Right ventricle myocardium inferior (tissue), 1 donor: ENCODE results near the gene PGAM5. TPM values are rescaled to one million over a fixed set of nuclear protein-coding genes. Genes with fewer than 3 reads are reported as not detected.
"Not testable (repeated sequence)": the region's sequence is repeated elsewhere in the genome, so short reads cannot be mapped to it uniquely, and the experiment has no call there.

Source experiments
- ATAC-seq: fragments of 200-7000 bp; cut with Tn5 transposase; one replicate; pipeline ENCODE4 v1.9.1; 2020; ENCODE audit warnings: mild to moderate bottlenecking, moderate library complexity
- DNase-seq: peaks from one replicate; pipeline ENCODE4 v3.0.0; 2021; ENCODE audit errors: missing footprints
- intact Hi-C: fragments of 100-400 bp; cut with DNase I; formaldehyde crosslinking; loops from one replicate; pipeline ENCODE4 v1.11.0; 2022
- total RNA-seq: library from RNA; stranded (reverse); fragmentation: NEBNext Ultra II Directional; extraction: Animal tissue kit (Norgen Biotek cat#: 25700); gene quantifications from one replicate; pipeline ENCODE4 v1.2.1, GENCODE V29; 2021
- donor health status: DM: no; HTN: yes; CAD: no; lungs with severe emphysema.

Gene PGAM5
- total RNA-seq, 1 donor from 2014 or later = 34.1 TPM

DNA sequence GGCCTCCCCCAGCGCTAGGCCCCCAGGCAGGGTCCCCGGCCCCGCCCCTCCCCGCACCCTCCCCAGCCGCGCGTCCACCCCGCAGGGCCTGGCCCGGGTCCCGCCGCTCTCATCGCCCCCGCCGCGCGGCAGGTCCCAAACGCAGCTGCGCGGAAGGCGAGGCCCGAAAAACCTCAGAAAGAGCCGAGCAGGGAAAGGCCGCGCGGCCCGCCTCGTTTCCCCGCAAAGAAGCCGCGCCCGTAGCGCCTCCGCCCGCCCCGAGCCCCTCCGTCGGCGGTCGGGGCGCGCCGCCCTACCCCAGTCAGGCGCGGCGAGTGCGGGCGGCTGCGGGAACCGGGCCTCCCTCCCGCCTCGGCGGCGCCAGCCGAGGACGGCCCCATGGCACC, 23.8 kb upstream of the PGAM5 start:
- peak; percentile 77 for DNase-seq

DNA sequence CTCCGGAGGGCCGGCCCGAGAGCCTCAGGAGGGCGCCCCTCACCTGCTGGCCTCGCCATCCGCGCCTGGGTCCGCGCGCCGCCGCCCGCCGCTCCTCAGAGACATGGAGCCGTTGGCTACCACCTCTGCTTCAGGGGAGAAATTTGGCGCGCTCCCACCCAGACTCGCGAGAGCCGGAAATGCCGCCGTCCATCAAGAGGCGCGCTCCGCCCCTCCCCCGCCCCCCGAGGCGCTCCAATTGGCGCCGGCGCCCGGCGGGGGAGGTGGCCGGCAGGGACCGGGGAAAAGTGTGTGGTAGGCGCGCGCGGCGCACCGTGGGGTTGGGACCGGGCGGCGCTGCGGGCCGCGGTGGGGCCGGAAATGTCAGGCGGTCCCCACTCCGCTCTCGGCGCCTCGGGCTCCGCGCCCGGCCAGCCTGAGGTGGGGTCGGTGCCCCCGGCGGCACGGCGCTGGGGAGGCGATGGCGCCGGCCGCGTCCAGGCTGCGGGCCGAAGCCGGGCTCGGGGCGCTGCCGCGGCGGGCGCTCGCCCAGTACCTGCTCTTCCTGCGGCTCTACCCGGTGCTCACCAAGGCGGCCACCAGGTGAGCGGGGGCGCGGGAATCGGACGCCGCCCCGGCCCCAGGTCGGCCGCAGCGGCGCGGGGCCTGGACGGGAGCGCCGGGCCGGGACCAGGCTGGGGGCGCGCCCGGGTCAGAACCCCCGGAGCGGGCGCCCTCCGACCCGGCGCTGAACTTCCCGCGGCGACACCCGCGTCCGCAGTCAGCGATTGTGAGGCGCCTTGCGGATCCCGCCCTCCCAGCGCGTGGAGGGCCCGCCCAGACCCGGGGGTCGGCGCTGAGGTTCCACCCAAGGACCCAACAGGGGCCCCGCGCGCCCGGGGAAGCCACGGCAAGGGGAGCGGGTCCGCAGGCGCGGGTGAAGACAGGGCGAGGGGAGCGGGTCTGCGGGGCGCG, 23.2 kb upstream of the PGAM5 start, which contains the start of the genes POLE and PXMP2:
POLE (minus strand) TSS at position 132 of the 954 bp plus-strand sequence; CDS start at position 105, 27 bp downstream.
PXMP2 (plus strand) TSS at position 377 of the 954 bp plus-strand sequence; CDS start at position 461, 84 bp downstream.
- peak; percentile 99 for ATAC-seq
- intact Hi-C loops = loop anchor here (5.0 kb wide), 1 partner anchor 80 kb away; no protein-coding TSS in a partner anchor
- peak; percentile 98 for DNase-seq

More for the DNA sequence above, 23.8 kb upstream of the PGAM5 start:
- ATAC-seq = no peak
- intact Hi-C loops = loop anchor here (5.0 kb wide), 1 partner anchor 80 kb away; no protein-coding TSS in a partner anchor

GRCh38 chr12:132689227-132689626, 21.4 kb upstream of the PGAM5 start:
- no peak for ATAC-seq
- no peak for DNase-seq
- intact Hi-C loops = loop anchor here (5.0 kb wide), 1 partner anchor 78 kb away; no protein-coding TSS in a partner anchor

- intact Hi-C loops = no loop called here
- ATAC-seq (no peak), DNase-seq (no peak)
Observed at GRCh38 chr12:132690112-132690511, 20.5 kb upstream of the PGAM5 start.

GRCh38 chr12:132692030-132692429, 18.6 kb upstream of the PGAM5 start:
- ATAC-seq, DNase-seq, intact Hi-C loops: not testable (repeated sequence)

DNA sequence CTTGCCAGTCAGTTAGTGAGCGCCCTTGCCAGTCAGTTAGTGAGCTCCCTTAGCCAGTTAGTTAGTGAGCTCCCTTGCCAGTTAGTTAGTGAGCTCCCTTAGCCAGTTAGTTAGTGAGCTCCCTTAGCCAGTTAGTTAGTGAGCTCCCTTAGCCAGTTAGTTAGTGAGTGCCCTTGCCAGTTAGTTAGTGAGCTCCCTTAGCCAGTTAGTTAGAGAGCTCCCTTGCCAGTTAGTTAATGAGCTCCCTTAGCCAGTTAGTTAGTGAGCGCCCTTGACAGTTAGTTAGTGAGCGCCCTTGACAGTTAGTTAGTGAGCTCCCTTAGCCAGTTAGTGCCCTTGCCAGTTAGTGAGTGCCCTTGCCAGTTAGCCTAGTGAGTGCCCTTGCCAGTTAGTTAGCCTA, 15.8 kb upstream of the PGAM5 start:
- DNase-seq, ATAC-seq, intact Hi-C loops: not testable (repeated sequence)

DNA sequence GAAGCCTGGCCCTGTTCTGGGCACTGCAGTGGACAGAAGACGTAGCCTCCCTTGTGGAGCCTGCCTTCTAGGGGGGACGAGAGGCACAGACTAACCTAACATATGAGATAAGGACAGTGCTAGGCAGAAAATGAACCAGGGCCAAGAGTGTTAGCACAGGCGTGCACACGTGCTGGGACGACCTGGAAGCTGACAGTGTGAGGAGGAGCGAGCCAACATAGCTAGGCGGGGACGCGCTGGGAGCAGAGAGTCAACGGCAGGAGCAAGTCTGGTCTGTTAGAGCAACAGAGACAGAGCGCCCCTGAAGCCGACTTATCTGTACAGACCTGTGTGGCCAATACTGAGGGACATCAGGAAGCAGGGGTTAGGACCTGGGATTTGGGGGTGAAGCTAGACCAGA, 15.2 kb upstream of the PGAM5 start:
- intact Hi-C loops = no loop called here
- no peak for DNase-seq
- ATAC-seq = peak; percentile 97

- DNase-seq = no peak
- intact Hi-C loops = no loop called here
Observed at GRCh38 chr12:132698341-132698740, 12.3 kb upstream of the PGAM5 start.

DNA sequence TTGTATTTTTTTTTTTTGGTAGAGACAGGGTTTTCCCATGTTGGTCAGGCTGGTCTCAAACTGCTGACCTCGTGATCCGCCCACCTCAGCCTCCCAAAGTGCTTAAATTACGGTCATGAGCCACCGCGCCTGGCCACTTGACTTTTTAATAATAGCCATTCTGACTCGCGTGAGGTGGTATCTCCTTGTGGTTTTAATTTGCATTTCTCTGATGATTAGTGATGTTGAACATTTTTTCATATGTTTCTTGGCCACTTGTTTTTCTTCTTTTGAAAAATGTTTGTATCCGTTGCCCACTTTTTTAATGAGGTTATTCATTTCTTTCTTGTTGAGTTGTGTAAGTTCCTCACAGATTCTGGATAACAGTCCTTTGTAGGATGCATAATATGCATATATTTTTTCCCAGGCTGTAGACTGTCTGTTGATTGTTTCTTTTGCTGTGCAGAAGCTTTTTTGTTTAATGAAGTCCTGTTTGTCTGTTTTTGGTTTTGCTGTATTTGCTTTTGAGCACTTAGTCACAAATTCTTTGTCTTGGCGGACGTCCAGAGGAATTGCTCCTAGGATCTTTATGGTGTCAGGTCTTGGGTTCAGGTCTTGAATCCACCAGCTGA, 10.3 kb upstream of the PGAM5 start:
- ATAC-seq (no peak), DNase-seq (no peak)
- intact Hi-C loops = no loop called here

More at GRCh38 chr12:132698341-132698740, 12.3 kb upstream of the PGAM5 start:
- ATAC-seq = no peak

DNA sequence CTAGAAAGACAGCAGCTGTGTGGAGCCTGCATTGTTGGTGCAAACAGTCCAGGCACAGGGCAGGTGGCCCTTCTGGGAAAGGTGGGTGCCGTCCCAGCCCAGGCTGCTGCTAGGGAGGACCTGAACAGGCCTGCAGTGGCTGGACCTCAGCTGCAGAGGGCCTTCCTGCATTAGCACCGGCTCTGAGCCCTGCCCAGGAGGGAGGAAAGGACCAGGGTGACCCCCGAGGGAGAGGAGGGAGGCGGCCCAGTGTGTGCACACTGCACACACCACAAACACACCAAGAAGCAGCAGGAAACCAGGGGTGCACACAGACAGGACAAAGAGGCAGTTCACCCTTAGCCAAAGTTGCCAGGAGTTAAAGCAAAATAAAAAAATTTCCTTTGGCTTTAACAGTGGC, 8.0 kb upstream of the PGAM5 start:
- DNase-seq = no peak
- intact Hi-C loops = no loop called here
- ATAC-seq = no peak

DNA sequence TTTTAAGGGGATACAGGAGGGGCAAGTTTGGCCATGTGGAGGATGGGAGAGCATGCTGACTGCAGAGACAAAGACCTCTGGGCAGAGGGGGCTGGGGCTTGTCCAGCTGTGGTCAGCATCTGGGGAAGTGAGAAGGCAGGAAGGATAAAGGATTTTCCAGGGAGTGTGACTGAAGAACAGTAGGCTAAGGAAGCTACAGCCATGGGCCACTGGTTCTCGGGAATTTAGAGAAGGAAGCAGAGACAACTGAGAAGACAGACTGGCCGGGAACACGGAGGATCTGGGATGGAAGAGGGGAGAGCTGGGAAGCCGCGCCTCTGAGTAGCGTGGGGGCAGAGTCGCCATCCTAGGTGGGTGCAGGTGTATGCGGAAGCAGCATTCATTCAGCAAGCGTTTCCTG, 7.0 kb upstream of the PGAM5 start:
- intact Hi-C loops = no loop called here
- DNase-seq (no peak), ATAC-seq (no peak)

DNA sequence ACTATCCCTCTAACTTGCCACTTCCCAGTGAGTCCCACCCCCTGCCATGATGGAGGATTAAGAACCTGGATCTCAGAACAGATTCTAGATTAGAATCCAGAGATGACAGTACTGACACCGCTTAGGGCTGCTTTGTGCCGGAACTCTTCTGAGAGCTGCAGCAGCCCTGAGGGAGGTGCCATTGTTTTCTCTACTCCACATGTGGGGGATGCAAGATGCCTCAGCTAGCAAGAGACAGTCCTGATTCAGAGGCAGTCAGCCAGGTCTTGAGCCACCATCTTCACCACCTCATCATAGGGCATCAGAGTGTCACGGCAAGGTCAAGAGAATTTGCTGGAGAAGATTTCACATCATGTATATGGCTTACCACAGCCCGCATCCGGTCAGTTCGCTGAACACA, 3.4 kb upstream of the PGAM5 start:
- DNase-seq (no peak), ATAC-seq (no peak)
- intact Hi-C loops = no loop called here

DNA sequence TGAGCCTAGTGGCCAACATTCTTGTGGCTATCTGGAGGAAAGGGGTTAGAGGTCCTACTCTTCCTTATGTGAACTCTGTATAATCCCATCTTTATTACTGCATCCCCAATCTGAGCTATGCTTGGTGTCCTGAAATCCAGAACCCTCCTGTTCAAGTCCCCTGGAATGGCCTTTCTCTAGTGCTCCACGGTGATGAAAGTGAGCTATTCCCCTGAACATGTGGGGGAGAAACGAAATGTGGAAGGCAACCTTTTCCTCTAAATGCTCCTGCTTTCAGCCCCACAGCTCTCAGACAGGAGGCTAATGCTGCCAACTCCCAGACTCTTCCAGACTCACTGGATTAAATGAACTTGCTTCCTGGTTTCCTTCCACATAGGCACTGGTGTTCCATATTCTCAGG, 2.5 kb upstream of the PGAM5 start:
- no peak for ATAC-seq
- no peak for DNase-seq
- intact Hi-C loops = no loop called here

- DNase-seq (no peak), ATAC-seq (peak; percentile 36)
- intact Hi-C loops = no loop called here
Observed at GRCh38 chr12:132710043-132710404, 618 bp upstream of the PGAM5 start.

DNA sequence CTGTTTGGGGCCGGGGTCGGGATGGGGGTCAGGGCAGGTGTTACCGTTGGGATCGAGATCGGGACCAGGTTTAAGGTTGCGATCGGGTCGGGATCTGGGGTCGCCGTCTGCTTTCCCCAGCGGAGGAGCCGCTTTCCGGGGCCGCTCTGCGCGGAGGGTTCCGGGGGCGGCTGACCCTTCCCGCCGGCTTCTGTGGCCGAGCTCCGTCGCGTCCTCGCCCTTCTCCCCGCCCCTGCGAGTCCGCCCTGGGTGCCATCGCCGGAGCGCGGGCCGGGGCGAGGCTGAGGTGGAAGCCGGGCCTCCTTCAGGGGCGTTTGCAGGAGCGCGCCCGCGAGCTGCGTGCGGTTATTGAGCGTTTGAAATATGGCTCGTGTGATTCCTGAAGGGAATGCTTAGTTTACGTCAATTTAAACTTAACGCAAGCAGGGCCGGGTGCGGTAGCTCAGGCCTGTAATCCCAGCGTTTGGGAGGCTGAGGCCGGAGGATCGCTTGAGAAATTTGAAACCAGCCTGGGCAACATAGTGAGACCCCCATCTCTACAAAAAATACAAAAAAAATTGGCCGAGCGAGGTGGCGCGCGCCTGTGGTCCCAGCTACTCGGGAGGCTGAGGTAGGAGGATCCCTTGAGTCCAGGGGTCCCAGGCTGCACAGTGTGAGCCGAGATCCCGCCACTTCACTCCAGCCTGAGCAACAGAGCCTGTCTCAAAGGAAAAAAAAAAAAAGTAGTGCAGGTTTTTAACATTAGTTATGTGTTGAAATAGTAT, 620 bp downstream of the PGAM5 start:
- ATAC-seq (no peak), DNase-seq (no peak)
- intact Hi-C loops = no loop called here

DNA sequence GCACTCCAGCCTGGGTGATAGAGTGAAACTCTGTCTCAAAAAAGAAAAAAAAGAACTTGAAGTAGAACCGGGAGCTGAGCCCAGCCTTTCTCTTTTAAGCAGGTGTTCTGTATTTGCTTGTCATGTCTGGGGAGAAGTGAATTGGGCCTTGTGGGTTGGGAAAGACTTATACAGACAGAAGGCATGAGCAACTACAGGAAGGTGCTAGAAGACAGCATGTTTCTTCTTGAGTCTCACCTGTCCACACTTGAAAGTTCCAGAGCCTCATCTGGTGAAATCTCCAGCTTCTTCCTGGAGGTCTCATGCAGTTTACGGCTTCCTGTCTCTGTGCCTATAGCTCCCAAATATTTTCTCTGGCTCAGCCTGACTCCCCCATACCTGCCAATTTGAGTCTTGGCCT, 2.5 kb downstream of the PGAM5 start:
- intact Hi-C loops = no loop called here
- DNase-seq (no peak), ATAC-seq (no peak)

DNA sequence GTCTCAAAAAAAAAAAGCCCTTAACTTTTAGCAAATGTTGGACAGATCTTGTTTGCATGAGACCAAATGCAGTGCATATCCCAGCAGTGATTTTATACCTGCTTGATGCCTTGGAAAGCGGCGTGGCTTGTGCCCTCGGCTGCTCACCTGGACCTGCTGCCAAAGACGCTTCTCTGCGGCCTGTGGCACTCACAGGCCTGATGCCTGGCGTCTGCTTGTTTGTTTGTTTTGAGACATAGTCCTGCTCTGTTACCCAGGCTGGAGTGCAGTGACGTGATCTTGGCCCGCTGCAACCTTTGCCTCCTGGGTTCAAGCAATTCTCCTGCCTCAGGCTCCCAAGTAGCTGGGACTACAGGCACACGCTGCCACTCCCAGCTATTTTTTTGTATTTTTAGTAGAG, 5.2 kb downstream of the PGAM5 start:
- intact Hi-C loops = no loop called here
- no peak for ATAC-seq

GRCh38 chr12:132716356-132716755, 5.7 kb downstream of the PGAM5 start:
- ATAC-seq (no peak), DNase-seq (no peak)
- intact Hi-C loops = no loop called here

More for the DNA sequence above, 5.2 kb downstream of the PGAM5 start:
- DNase-seq = no peak

- no peak for DNase-seq
- intact Hi-C loops = no loop called here
- no peak for ATAC-seq
Observed at GRCh38 chr12:132717011-132717410, 6.4 kb downstream of the PGAM5 start.
